SJCRH30 (cell line): ENCODE results near the gene TTLL12. TPM values are rescaled to one million over a fixed set of nuclear protein-coding genes. Genes with fewer than 3 reads are reported as not detected.

Experiments used
- DNase-seq, 2 experiments: peaks; one replicate each; pipeline ENCODE4 v3.0.0-alpha.2; 2015 to 2020
- H3K27ac ChIP-seq: fragments of 250-450 bp; sonication (Bioruptor Pico); 2 replicates; pipeline ENCODE4 v1.5.1; 2020; ENCODE audit warnings: mild to moderate bottlenecking, moderate library complexity
- H3K27me3 ChIP-seq: fragments of 250-450 bp; sonication (Bioruptor Pico); 2 replicates; pipeline ENCODE4 v1.5.1; 2020; ENCODE audit warnings: mild to moderate bottlenecking, moderate library complexity
- H3K36me3 ChIP-seq: fragments of 250-450 bp; sonication (Bioruptor Pico); 2 replicates; pipeline ENCODE4 v1.5.1; 2020; ENCODE audit warnings: mild to moderate bottlenecking, moderate library complexity
- H3K4me1 ChIP-seq: fragments of 250-450 bp; sonication (Bioruptor Pico); 2 replicates; pipeline ENCODE4 v1.5.1; 2020; ENCODE audit warnings: mild to moderate bottlenecking, moderate library complexity
- H3K4me3 ChIP-seq: fragments of 250-450 bp; sonication (Bioruptor Pico); 2 replicates; pipeline ENCODE4 v1.5.1; 2020; ENCODE audit warnings: mild to moderate bottlenecking, moderate library complexity
- H3K9me3 ChIP-seq: fragments of 250-450 bp; sonication (Bioruptor Pico); replicated peaks from 2 replicates; pipeline ENCODE4 v1.5.1; 2020; ENCODE audit warnings: mild to moderate bottlenecking, moderate library complexity
- total RNA-seq: library from RNA; depleted of rRNA; stranded (reverse); fragments of >200 nt; shearing (Covaris generic); gene quantifications from 2 replicates; pipeline ENCODE4 v1.2.3, GENCODE V29; 2014; rRNA removed

The TTLL12 gene
- 70.3 and 76.6 TPM in 2 replicates for total RNA-seq

- Histone ChIP-seq H3K27me3 (no peaks in the 10 kb centered on the region), H3K4me1 (no peaks in the 10 kb centered on the region), H3K36me3 (no peaks in the 10 kb centered on the region; the same call in 1 of the 2 replicates), H3K9me3 (no peaks in the 10 kb centered on the region), H3K4me3 (peak within 1 kb of the TSS; percentile 96), H3K27ac (peak within 1 kb of the TSS; percentile 44)
- peak; percentile 60 to 77 for DNase-seq
Measured at GRCh38 chr22:43186272-43187170, at the start of gene TTLL12. Gene TTLL12, minus strand, starts transcription at chr22:43187134. Its CDS starts 65 bp downstream, at chr22:43187069.

- Histone ChIP-seq H3K27me3 (no peaks in the 10 kb centered on the region), H3K27ac (no peak overlapping the region), H3K4me3 (no peak overlapping the region), H3K9me3 (no peaks in the 10 kb centered on the region), H3K36me3 (no peaks in the 10 kb centered on the region), H3K4me1 (no peaks in the 10 kb centered on the region)
- no peak for DNase-seq
Measured at GRCh38 chr22:43235445-43236409, 48.8 kb upstream of the TTLL12 start.

- H3K27me3 ChIP-seq: no peaks in the 10 kb centered on the region
Measured at GRCh38 chr22:43234264-43234988, 47.5 kb upstream of the TTLL12 start.

GRCh38 chr22:43233529-43233928, 46.6 kb upstream of the TTLL12 start:
- DNase-seq: no peak
- H3K4me3 ChIP-seq: no peak overlapping the region
- no peaks in the 10 kb centered on the region for H3K27me3 ChIP-seq
- H3K9me3 ChIP-seq: no peaks in the 10 kb centered on the region
- no peaks in the 10 kb centered on the region for H3K36me3 ChIP-seq
- no peaks in the 10 kb centered on the region for H3K4me1 ChIP-seq
- no peak overlapping the region for H3K27ac ChIP-seq

More at GRCh38 chr22:43234264-43234988, 47.5 kb upstream of the TTLL12 start:
- no peaks in the 10 kb centered on the region for H3K4me1 ChIP-seq
- no peak overlapping the region for H3K4me3 ChIP-seq
- no peaks in the 10 kb centered on the region for H3K36me3 ChIP-seq
- H3K9me3 ChIP-seq: no peaks in the 10 kb centered on the region
- H3K27ac ChIP-seq: no peak overlapping the region
- no peak for DNase-seq

DNA sequence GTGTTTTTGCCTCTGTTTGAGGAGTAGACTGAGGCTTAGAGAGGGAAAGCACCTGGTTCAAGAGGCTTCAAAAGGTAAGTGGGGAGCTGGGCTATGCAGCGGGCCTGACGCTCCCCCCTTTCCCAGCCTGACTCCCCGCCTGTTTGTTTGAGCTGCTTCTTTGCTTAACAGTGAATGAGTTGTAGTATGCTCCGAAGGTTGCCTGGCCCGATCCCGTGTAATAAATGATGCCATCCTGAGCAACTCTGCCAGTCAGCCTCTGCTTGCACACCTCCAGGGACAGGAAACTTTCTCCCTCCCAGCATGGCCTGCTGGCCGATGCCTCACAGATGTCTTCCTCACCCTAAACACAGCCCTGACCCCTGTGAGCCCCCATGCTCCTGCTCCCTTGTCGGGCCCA, 45.5 kb upstream of the TTLL12 start:
- Histone ChIP-seq H3K27me3 (no peaks in the 10 kb centered on the region), H3K36me3 (no peaks in the 10 kb centered on the region), H3K4me1 (no peaks in the 10 kb centered on the region), H3K4me3 (no peak overlapping the region), H3K9me3 (no peaks in the 10 kb centered on the region), H3K27ac (no peak overlapping the region)
- DNase-seq: no peak

DNA sequence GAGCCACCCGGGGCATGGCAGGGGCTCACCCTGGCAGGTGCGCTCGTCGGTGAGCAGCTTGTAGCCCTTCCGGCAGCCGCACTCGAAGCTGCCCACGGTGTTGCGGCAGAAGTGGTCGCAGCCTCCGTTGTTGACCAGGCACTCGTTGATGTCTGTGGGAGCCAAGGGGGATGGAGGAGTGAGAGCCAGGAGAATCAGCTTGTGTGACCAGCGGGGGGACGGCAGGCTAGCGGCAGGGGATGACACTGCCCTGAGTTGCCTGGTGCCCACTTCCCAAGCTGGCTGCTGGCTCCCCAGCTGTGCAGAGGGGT, 44.7 kb upstream of the TTLL12 start:
- DNase-seq: no peak
- Histone ChIP-seq H3K4me1 (no peaks in the 10 kb centered on the region), H3K27me3 (no peaks in the 10 kb centered on the region), H3K4me3 (no peak overlapping the region), H3K27ac (no peak overlapping the region), H3K36me3 (no peaks in the 10 kb centered on the region), H3K9me3 (no peaks in the 10 kb centered on the region)

DNA sequence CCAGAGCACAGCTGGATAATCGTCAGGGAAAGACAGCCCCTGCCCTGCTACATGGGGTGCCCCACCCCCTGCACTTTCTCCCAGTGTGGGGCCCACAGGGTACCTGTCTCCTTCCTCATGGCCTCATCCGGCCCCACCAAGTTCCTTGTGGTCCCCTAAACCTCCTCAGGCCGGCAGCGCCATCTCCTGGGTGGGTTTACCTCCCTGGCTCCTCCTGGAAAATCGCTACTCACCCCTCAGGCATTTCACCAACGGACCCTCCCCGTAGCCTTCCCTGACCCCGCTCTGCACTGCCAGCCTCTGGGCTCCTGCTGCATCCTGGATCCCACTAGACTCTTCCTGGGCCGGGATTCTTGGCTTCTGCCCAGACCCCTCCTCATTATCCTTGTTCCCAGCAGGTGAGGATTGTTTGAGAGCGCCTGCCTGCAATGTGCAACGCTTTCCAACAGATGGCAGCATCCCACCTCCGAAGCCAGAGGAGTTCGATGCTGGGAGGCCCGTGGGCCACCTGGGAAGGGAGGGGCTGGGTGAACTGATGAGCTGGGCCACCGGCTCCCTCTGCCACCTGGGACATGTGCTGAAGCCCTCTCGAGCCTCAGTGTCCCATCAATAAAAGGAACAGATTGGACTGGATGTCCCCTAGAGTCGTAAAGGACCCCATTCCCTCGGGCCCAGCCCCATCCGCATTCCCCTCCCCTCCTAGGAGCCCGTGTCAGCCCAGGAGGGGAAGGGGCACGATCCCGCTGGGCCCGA, 44.2 kb upstream of the TTLL12 start:
- Histone ChIP-seq H3K36me3 (no peaks in the 10 kb centered on the region), H3K27ac (no peak overlapping the region), H3K9me3 (no peaks in the 10 kb centered on the region), H3K27me3 (no peaks in the 10 kb centered on the region), H3K4me3 (no peak overlapping the region), H3K4me1 (no peaks in the 10 kb centered on the region)
- DNase-seq: peak; percentile 69 to 84

DNA sequence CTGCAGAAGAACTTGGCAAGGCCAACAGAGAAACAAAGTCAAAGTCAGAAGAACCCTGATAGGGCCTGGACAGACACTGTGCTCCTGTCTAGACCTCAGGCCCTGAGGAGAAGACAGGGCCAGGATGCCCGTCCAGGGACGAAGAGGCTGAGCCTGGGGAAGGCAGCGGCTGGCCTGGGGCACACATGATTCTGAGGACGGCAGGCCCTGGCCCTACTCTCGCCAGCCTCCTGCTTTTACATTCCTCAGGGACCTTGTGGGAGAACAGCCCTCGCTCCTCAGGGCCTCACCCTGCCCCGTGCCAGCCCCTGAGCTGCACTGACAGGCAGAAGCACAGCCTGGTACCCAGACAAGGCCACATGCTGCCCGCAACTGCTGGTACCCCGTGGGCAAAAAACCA, 43.6 kb upstream of the TTLL12 start:
- H3K27me3 ChIP-seq: no peaks in the 10 kb centered on the region
- H3K36me3 ChIP-seq: no peaks in the 10 kb centered on the region
- DNase-seq: no peak
- H3K4me1 ChIP-seq: no peaks in the 10 kb centered on the region
- no peaks in the 10 kb centered on the region for H3K9me3 ChIP-seq
- H3K27ac ChIP-seq: no peak overlapping the region
- H3K4me3 ChIP-seq: no peak overlapping the region

DNA sequence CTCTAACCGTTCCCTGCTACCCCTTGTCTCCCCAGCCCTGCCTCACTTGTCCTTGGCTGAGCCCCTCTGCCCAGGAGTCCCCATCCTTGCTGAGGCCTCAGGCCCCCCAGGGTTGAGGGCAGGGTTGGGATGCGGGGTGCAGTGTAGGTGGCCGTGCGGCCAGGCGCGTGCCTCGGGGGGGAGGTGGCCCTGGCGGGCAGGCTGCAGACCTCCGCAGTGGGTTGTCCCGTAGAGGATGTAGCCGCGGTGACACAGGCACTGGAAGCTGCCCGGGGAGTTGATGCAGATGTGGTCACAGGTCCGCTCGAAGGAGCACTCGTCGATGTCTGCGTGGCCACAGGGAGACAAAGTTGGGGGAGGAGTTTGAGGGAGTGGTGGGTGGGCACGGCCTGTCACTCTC, 41.9 kb upstream of the TTLL12 start:
- no peaks in the 10 kb centered on the region for H3K4me1 ChIP-seq
- H3K27me3 ChIP-seq: no peaks in the 10 kb centered on the region
- no peak for DNase-seq
- no peak overlapping the region for H3K27ac ChIP-seq
- no peaks in the 10 kb centered on the region for H3K36me3 ChIP-seq
- H3K9me3 ChIP-seq: no peaks in the 10 kb centered on the region
- no peak overlapping the region for H3K4me3 ChIP-seq

GRCh38 chr22:43228330-43228729, 41.4 kb upstream of the TTLL12 start:
- DNase-seq: peak; percentile 65 to 66
- Histone ChIP-seq H3K9me3 (no peaks in the 10 kb centered on the region), H3K27me3 (no peaks in the 10 kb centered on the region)

GRCh38 chr22:43227239-43227630, 40.3 kb upstream of the TTLL12 start:
- Histone ChIP-seq H3K36me3 (no peaks in the 10 kb centered on the region), H3K4me3 (no peak overlapping the region), H3K4me1 (no peaks in the 10 kb centered on the region), H3K9me3 (no peaks in the 10 kb centered on the region), H3K27me3 (no peaks in the 10 kb centered on the region), H3K27ac (no peak overlapping the region)
- DNase-seq: no peak

More at GRCh38 chr22:43228330-43228729, 41.4 kb upstream of the TTLL12 start:
- no peak overlapping the region for H3K27ac ChIP-seq
- no peaks in the 10 kb centered on the region for H3K36me3 ChIP-seq
- H3K4me3 ChIP-seq: no peak overlapping the region
- H3K4me1 ChIP-seq: no peaks in the 10 kb centered on the region

DNA sequence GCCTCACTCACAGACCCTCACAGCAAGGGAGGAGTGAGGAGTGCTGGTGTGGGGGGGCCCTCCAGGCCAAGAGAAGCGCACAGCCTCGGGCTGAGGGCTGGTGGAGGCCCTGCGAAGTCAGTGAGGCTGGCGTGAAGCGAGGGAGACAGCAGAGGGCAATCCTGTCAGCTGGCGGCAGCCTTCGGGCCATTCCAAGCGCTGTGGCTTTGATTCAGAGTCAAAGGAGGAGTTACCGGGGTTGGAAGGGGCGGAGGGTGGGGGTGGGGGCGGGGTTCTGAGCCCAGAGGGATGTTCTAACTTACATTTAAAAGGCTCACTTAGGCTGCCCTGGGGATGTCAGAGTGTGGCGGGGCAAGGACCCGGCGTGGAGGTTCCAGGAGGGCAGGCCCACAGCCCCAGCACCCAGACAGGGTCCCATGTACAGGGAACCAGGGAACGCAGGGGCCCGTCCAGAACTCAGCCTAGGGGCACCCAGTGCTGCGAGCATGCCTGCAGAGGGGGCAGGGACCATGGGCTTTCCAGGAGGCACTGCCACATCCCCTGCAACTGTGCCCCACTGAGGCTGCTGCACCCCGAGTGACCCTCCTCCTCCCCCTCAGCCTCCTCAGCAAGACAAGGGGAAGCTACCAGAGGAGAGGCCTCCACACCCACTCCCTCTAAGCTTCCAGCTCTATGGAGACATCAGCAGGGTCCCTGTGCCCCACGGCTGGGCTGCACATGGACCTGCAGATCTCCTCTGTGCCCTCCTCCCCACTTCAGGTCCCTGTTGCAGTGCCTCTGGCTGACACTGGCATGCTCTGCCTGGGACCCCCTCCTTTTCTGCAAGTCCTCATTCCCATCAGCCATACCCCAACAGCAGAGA, 39.7 kb upstream of the TTLL12 start:
- Histone ChIP-seq H3K4me1 (no peaks in the 10 kb centered on the region), H3K36me3 (no peaks in the 10 kb centered on the region), H3K4me3 (no peak overlapping the region), H3K9me3 (no peaks in the 10 kb centered on the region), H3K27ac (no peak overlapping the region), H3K27me3 (no peaks in the 10 kb centered on the region)
- DNase-seq: peak; percentile 62 to 69

DNA sequence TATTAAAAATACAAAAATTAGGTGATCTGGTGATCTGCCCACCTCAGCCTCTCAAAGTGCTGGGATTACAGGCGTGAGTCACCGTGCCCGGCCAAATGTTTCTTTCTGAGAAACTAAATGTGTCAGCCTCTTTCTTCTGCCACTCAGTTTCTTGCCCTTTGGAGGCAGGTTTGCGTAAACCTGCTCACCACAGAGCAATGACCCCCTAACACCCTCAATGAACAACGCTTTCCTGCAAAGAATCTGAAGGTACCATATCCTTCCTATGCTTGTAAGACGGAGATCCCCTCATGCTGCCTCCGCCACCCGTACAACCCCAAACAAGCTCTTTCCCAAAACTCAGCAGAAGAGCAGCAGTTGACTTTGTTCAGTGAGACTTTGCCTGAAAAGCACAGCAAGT, 38.7 kb upstream of the TTLL12 start:
- H3K4me3 ChIP-seq: no peak overlapping the region
- H3K36me3 ChIP-seq: no peaks in the 10 kb centered on the region
- no peaks in the 10 kb centered on the region for H3K4me1 ChIP-seq
- H3K27ac ChIP-seq: no peak overlapping the region
- DNase-seq: no peak
- H3K27me3 ChIP-seq: no peaks in the 10 kb centered on the region
- no peaks in the 10 kb centered on the region for H3K9me3 ChIP-seq
